ENCODE measurements around the gene TLCD4.

TLCD4 gene

GRCh38 chr1:95095833-95096217, 21.3 kb upstream of the TLCD4 start:
- TF ChIP-seq CTCF (IDR thresholded peaks at IDR 0.05; ENCODE audit: borderline replicate concordance, control extremely low read depth, extremely low read depth, insufficient read depth, missing control alignments) = no peak
- DNase-seq (ENCODE audit: low spot score) = peak; percentile 54
- in situ Hi-C loops (cut with MboI; ENCODE audit: low sequenced_read_pairs, unreplicated experiment) = no loop called here

- no peak for TF ChIP-seq CTCF (IDR thresholded peaks at IDR 0.05; ENCODE audit: borderline replicate concordance, control extremely low read depth, extremely low read depth, insufficient read depth, missing control alignments)
- DNase-seq (ENCODE audit: low spot score) = no peak
- in situ Hi-C loops (cut with MboI; ENCODE audit: low sequenced_read_pairs, unreplicated experiment) = no loop called here
Observed at GRCh38 chr1:95096218-95096841, 20.8 kb upstream of the TLCD4 start.

- in situ Hi-C loops (cut with MboI; ENCODE audit: low sequenced_read_pairs, unreplicated experiment) = no loop called here
- TF ChIP-seq CTCF (IDR thresholded peaks at IDR 0.05; ENCODE audit: borderline replicate concordance, control extremely low read depth, extremely low read depth, insufficient read depth, missing control alignments) = no peak
- no peak for DNase-seq (ENCODE audit: low spot score)
Observed at GRCh38 chr1:95097426-95097825, 19.7 kb upstream of the TLCD4 start.

- DNase-seq (ENCODE audit: low spot score) = no peak
- in situ Hi-C loops (cut with MboI; ENCODE audit: low sequenced_read_pairs, unreplicated experiment) = no loop called here
- no peak for TF ChIP-seq CTCF (IDR thresholded peaks at IDR 0.05; ENCODE audit: borderline replicate concordance, control extremely low read depth, extremely low read depth, insufficient read depth, missing control alignments)
Observed at GRCh38 chr1:95098196-95098595, 19.0 kb upstream of the TLCD4 start.

GRCh38 chr1:95108792-95109191, 8.4 kb upstream of the TLCD4 start:
- in situ Hi-C loops (cut with MboI; ENCODE audit: low sequenced_read_pairs, unreplicated experiment) = no loop called here
- no peak for DNase-seq (ENCODE audit: low spot score)
- TF ChIP-seq CTCF (IDR thresholded peaks at IDR 0.05; ENCODE audit: borderline replicate concordance, control extremely low read depth, extremely low read depth, insufficient read depth, missing control alignments) = no peak

GRCh38 chr1:95111014-95111413, 6.1 kb upstream of the TLCD4 start:
- TF ChIP-seq CTCF (IDR thresholded peaks at IDR 0.05; ENCODE audit: borderline replicate concordance, control extremely low read depth, extremely low read depth, insufficient read depth, missing control alignments) = no peak
- DNase-seq (ENCODE audit: low spot score) = no peak
- in situ Hi-C loops (cut with MboI; ENCODE audit: low sequenced_read_pairs, unreplicated experiment) = no loop called here

Data from GM13976 (cell line).